Brain microvascular endothelial cell (primary cell): Measurements from ENCODE around the gene VPS13D.

Source experiments
- DNase-seq: peaks from one replicate; pipeline ENCODE4 v3.0.0-alpha.2; 2020
- H3K27ac ChIP-seq: fragments of 250-450 bp; sonication (Bioruptor Pico); 2 replicates; pipeline ENCODE4 v1.5.1; 2020; ENCODE audit warnings: mild to moderate bottlenecking, moderate library complexity
- H3K27me3 ChIP-seq: fragments of 250-450 bp; sonication (Bioruptor Pico); replicated peaks from 2 replicates; pipeline ENCODE4 v1.5.1; 2020; ENCODE audit warnings: mild to moderate bottlenecking
- H3K36me3 ChIP-seq: fragments of 250-450 bp; sonication (Bioruptor Pico); replicated peaks from 2 replicates; pipeline ENCODE4 v1.5.1; 2020; ENCODE audit warnings: mild to moderate bottlenecking
- H3K4me3 ChIP-seq: 2 replicates; pipeline ENCODE4 v1.5.1; 2011; ENCODE audit warnings: low read depth, mild to moderate bottlenecking, control low read depth, low read length, moderate library complexity
- CTCF ChIP-seq: IDR thresholded peaks from 2 replicates; pipeline ENCODE4 v1.5.1; 2011; ENCODE audit warnings: low read depth, mild to moderate bottlenecking, moderate library complexity, low read length, control low read depth, inconsistent platforms; ENCODE audit errors: missing control alignments
- in situ Hi-C: cut with HindIII; loops from 2 replicates; pipeline ENCODE4 v1.10.0; 2017; ENCODE audit warnings: low sequenced_read_pairs, low pct_ligation_motif_present

The VPS13D gene

GRCh38 chr1:12479311-12479710 is 249.5 kb downstream of the VPS13D start:
- Histone ChIP-seq H3K36me3 (peaks cover 7% of the 10 kb centered on the region), H3K4me3 (no peak overlapping the region), H3K27me3 (no peaks in the 10 kb centered on the region), H3K27ac (peak overlapping the region; percentile 99)
- no peak for TF ChIP-seq CTCF
- DNase-seq: no peak
- in situ Hi-C loops: no loop called here

DNA sequence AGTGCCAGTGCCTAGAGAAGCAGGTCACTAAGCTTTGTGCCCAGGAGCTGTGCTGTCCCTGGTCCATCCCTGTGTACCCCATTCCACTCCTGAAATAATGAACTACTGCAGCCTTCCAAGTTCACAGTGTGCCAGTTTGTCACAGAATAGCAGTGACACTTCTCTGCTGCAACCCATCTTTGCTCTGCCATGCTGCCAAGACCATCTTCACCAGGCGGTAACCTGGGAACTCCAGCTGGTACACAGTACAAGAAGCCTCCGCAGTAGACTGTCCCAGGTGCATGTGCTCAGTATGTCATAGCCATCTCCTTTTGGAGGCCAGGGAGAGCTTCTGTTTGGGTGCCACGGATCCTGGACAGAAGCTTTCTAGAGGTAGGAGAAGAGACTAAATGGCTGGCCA is 250.2 kb downstream of the VPS13D start:
- H3K27ac ChIP-seq: peak overlapping the region; percentile 99
- peaks cover 7% of the 10 kb centered on the region for H3K36me3 ChIP-seq
- no peaks in the 10 kb centered on the region for H3K27me3 ChIP-seq
- H3K4me3 ChIP-seq: no peak overlapping the region
- DNase-seq: no peak
- in situ Hi-C loops: no loop called here
- TF ChIP-seq CTCF: no peak

GRCh38 chr1:12480748-12481362 is 251.0 kb downstream of the VPS13D start:
- H3K27ac ChIP-seq: peak overlapping the region; percentile 99
- in situ Hi-C loops: no loop called here
- no peak for TF ChIP-seq CTCF
- peaks cover 7% of the 10 kb centered on the region for H3K36me3 ChIP-seq
- peak; percentile 89 for DNase-seq
- H3K27me3 ChIP-seq: no peaks in the 10 kb centered on the region
- no peak overlapping the region for H3K4me3 ChIP-seq

- no peak for DNase-seq
- H3K27ac ChIP-seq: peak overlapping the region; percentile 99
- peaks cover 10% of the 10 kb centered on the region for H3K36me3 ChIP-seq
- H3K4me3 ChIP-seq: no peak overlapping the region
- H3K27me3 ChIP-seq: no peaks in the 10 kb centered on the region
- in situ Hi-C loops: no loop called here
- no peak for TF ChIP-seq CTCF
Observed at GRCh38 chr1:12481928-12482327, 252.1 kb downstream of the VPS13D start.

GRCh38 chr1:12482988-12483387 is 253.2 kb downstream of the VPS13D start:
- in situ Hi-C loops: no loop called here
- Histone ChIP-seq H3K36me3 (peaks cover 7% of the 10 kb centered on the region), H3K4me3 (no peak overlapping the region), H3K27me3 (no peaks in the 10 kb centered on the region), H3K27ac (no peak overlapping the region)
- TF ChIP-seq CTCF: no peak
- no peak for DNase-seq
